ENCODE results near the gene CBX4.

CBX4 gene

GRCh38 chr17:79829004-79829403 lies 10.2 kb downstream of the CBX4 start:
- no peak for DNase-seq

GRCh38 chr17:79826841-79827578 lies 12.2 kb downstream of the CBX4 start:
- no peak for DNase-seq

GRCh38 chr17:79826204-79826680 lies 13.0 kb downstream of the CBX4 start:
- DNase-seq, result no peak

GRCh38 chr17:79825580-79825921 lies 13.7 kb downstream of the CBX4 start:
- no peak for DNase-seq

GRCh38 chr17:79824893-79825579 lies 14.2 kb downstream of the CBX4 start:
- no peak for DNase-seq

- DNase-seq, result no peak
These were observed 15.0 kb downstream of the CBX4 start for GRCh38 chr17:79824234-79824633.

GRCh38 chr17:79822583-79823124 lies 16.6 kb downstream of the CBX4 start:
- DNase-seq, result no peak

- no peak for DNase-seq
These were observed 17.7 kb downstream of the CBX4 start for GRCh38 chr17:79821331-79822095.

- DNase-seq, result no peak
These were observed 18.3 kb downstream of the CBX4 start for GRCh38 chr17:79820959-79821330.

GRCh38 chr17:79819534-79820276 lies 19.5 kb downstream of the CBX4 start:
- DNase-seq, result no peak

GRCh38 chr17:79819085-79819484 lies 20.2 kb downstream of the CBX4 start:
- no peak for DNase-seq

GRCh38 chr17:79818026-79818758 lies 21.0 kb downstream of the CBX4 start:
- DNase-seq, result no peak

GRCh38 chr17:79815836-79816461 lies 23.3 kb downstream of the CBX4 start:
- DNase-seq, result no peak

- no peak for DNase-seq
These were observed 24.0 kb downstream of the CBX4 start for GRCh38 chr17:79814974-79815835.

GRCh38 chr17:79814127-79814973 lies 24.9 kb downstream of the CBX4 start:
- DNase-seq, result no peak

- no peak for DNase-seq
These were observed 25.7 kb downstream of the CBX4 start for GRCh38 chr17:79813297-79814126.

GRCh38 chr17:79812353-79813258 lies 26.6 kb downstream of the CBX4 start:
- no peak for DNase-seq

Measured in NCI-H1048 (cell line).